A673 (cell line): Measurements from ENCODE around the gene SLC38A2. TPM values are rescaled to one million over a fixed set of nuclear protein-coding genes. Genes with fewer than 3 reads are reported as not detected.

Experiments
- BruUV-seq: library from RNA; stranded (reverse); fragments of 400-500 nt; replicated peaks from 2 replicates; lab custom pipeline; 2021; lab: Mats Ljungman, UMichigan
- CTCF ChIA-PET: fragments of 300-600 bp; sonication (Branson Sonifier 250); formaldehyde crosslinking; loops from one replicate; lab custom pipeline; 2022; ENCODE audit warnings: antibody characterized with exemption; lab: Charles Lee
- POLR2A ChIA-PET: fragments of 300-600 bp; sonication (Branson Sonifier 250); formaldehyde crosslinking; loops from one replicate; lab custom pipeline; 2022; ENCODE audit warnings: antibody characterized with exemption; ENCODE audit not compliant: low non-redundant PET; lab: Charles Lee
- DNase-seq: peaks from one replicate; pipeline ENCODE4 v3.0.0-alpha.2; 2015; ENCODE audit warnings: low spot score
- H3K27ac ChIP-seq: fragments of 200-600 bp; sonication (generic); 2 replicates; pipeline ENCODE4 v1.5.1; 2016; ENCODE audit warnings: mixed run types, low read depth, mild to moderate bottlenecking, mixed read lengths, antibody characterized with exemption, low read length; ENCODE audit not compliant: poor library complexity, severe bottlenecking
- H3K27me3 ChIP-seq: fragments of 200-600 bp; sonication (generic); replicated peaks from 2 replicates; pipeline ENCODE4 v1.6.1; 2017; ENCODE audit warnings: mixed run types, low read depth, mild to moderate bottlenecking, mixed read lengths, antibody characterized with exemption, low read length; ENCODE audit not compliant: insufficient read depth, poor library complexity
- H3K36me3 ChIP-seq: fragments of 200-600 bp; sonication (generic); 2 replicates; pipeline ENCODE4 v1.6.1; 2016; ENCODE audit warnings: mixed run types, mild to moderate bottlenecking, mixed read lengths, antibody characterized with exemption, low read length; ENCODE audit not compliant: insufficient read depth, poor library complexity, severe bottlenecking
- H3K4me1 ChIP-seq: fragments of 200-600 bp; sonication (generic); 2 replicates; pipeline ENCODE4 v1.6.1; 2017; ENCODE audit warnings: mixed run types, mild to moderate bottlenecking, mixed read lengths, antibody characterized with exemption, low read length; ENCODE audit not compliant: insufficient read depth, poor library complexity, severe bottlenecking
- H3K4me3 ChIP-seq: fragments of 200-600 bp; sonication (generic); 2 replicates; pipeline ENCODE4 v1.5.1; 2016; ENCODE audit warnings: low read depth, mixed run types, mild to moderate bottlenecking, mixed read lengths, low read length; ENCODE audit not compliant: poor library complexity, severe bottlenecking
- H3K9me3 ChIP-seq: fragments of 200-600 bp; sonication (generic); 2 replicates; pipeline ENCODE4 v1.6.1; 2016; ENCODE audit warnings: mixed run types, low read depth, mild to moderate bottlenecking, mixed read lengths, antibody characterized with exemption, low read length; ENCODE audit not compliant: poor library complexity, severe bottlenecking
- CTCF ChIP-seq: fragments of 300-800, 200-600 bp; sonication (generic); conservative IDR thresholded peaks from 2 replicates; pipeline ENCODE4 v1.5.1; 2017; ENCODE audit warnings: low read depth, mild to moderate bottlenecking, antibody characterized with exemption, low read length, moderate library complexity, mixed read lengths
- EZH2 ChIP-seq: fragments of 200-600 bp; sonication (generic); IDR thresholded peaks from 2 replicates; pipeline ENCODE4 v1.6.1; 2017; ENCODE audit warnings: borderline replicate concordance, low read depth, mild to moderate bottlenecking, mixed read lengths, antibody characterized with exemption, low read length; ENCODE audit not compliant: poor library complexity, severe bottlenecking
- intact Hi-C: fragments of 100-400 bp; cut with micrococcal nuclease; formaldehyde crosslinking; loops from one replicate; pipeline ENCODE4 v1.10.0; 2022; ENCODE audit not compliant: unreplicated experiment
- total RNA-seq: library from RNA; stranded (reverse); gene quantifications from 2 replicates; pipeline ENCODE4 v1.2.3, GENCODE V29; 2021

SLC38A2 gene
- total RNA-seq, 1 experiment from 2014 or later = 440 TPM

GRCh38 chr12:46395388-46395787, 22.8 kb upstream of the SLC38A2 start:
- Histone ChIP-seq H3K36me3 (no peaks in the 10 kb centered on the region), H3K9me3 (no peaks in the 10 kb centered on the region), H3K27me3 (no peaks in the 10 kb centered on the region), H3K4me1 (peaks cover 42% of the 10 kb centered on the region), H3K27ac (no peak overlapping the region), H3K4me3 (no peak overlapping the region)
- no peak for TF ChIP-seq EZH2
- TF ChIP-seq CTCF = no peak
- ChIA-PET CTCF (interaction anchor here (0.6 kb wide), 1 partner anchor 553 kb away, joined by 4 read pairs; no protein-coding TSS in a partner anchor), POLR2A (no interaction called here)
- DNase-seq = peak; percentile 90
- intact Hi-C loops = no loop called here
- BruUV-seq = no TSS peak

GRCh38 chr12:46391630-46392029, 19.1 kb upstream of the SLC38A2 start:
- Histone ChIP-seq H3K4me3 (no peak overlapping the region), H3K9me3 (no peaks in the 10 kb centered on the region), H3K36me3 (no peaks in the 10 kb centered on the region), H3K4me1 (peaks cover 75% of the 10 kb centered on the region), H3K27me3 (no peaks in the 10 kb centered on the region), H3K27ac (no peak overlapping the region)
- no peak for TF ChIP-seq CTCF
- TF ChIP-seq EZH2 = no peak
- CTCF ChIA-PET = no interaction called here
- POLR2A ChIA-PET = no interaction called here
- intact Hi-C loops = no loop called here
- BruUV-seq = no TSS peak
- DNase-seq = no peak

- DNase-seq = peak; percentile 43
- POLR2A ChIA-PET = no interaction called here
- TF ChIP-seq EZH2 (no peak), CTCF (no peak)
- Histone ChIP-seq H3K4me3 (no peak overlapping the region), H3K9me3 (no peaks in the 10 kb centered on the region), H3K27me3 (no peaks in the 10 kb centered on the region), H3K27ac (no peak overlapping the region), H3K4me1 (peaks cover 81% of the 10 kb centered on the region), H3K36me3 (no peaks in the 10 kb centered on the region)
- BruUV-seq = no TSS peak
- intact Hi-C loops = no loop called here
- CTCF ChIA-PET = no interaction called here
Measured at GRCh38 chr12:46390881-46391280, 18.3 kb upstream of the SLC38A2 start.
